ENCODE measurements around the gene FBXO17. TPM values are rescaled to one million over a fixed set of nuclear protein-coding genes. Genes with fewer than 3 reads are reported as not detected.

Gene FBXO17
- total and polyA plus RNA-seq, 8 donors: 5.8 to 13.8 (median 7.8) TPM

- no peak for FAIRE-seq
- intact Hi-C loops (cut with DNase I): no loop called here
- H3K4me1 ChIP-seq: no peaks in the 10 kb centered on the region
Measured at GRCh38 chr19:38964738-38965137, 10.8 kb downstream of the FBXO17 start.

GRCh38 chr19:38959618-38960017 is 15.9 kb downstream of the FBXO17 start:
- DNase-seq (no peak), FAIRE-seq (no peak), ATAC-seq (no peak)

More at GRCh38 chr19:38964738-38965137, 10.8 kb downstream of the FBXO17 start:
- no peaks in the 10 kb centered on the region for H3K36me3 ChIP-seq
- H3K4me3 ChIP-seq: no peak overlapping the region
- WGBS, 2 donors: 92 to 94% methylated on average over 2 of the region's 2 CpGs
- TF ChIP-seq CTCF (IDR thresholded peaks at IDR 0.05): no peak
- ATAC-seq: no peak
- H3K9me3 ChIP-seq: no peaks in the 10 kb centered on the region
- H3K27me3 ChIP-seq: no peaks in the 10 kb centered on the region
- H3K27ac ChIP-seq: no peak overlapping the region
- DNase-seq: no peak

GRCh38 chr19:38958301-38958700 is 17.2 kb downstream of the FBXO17 start:
- Histone ChIP-seq H3K9me3 (no peaks in the 10 kb centered on the region), H3K4me1 (no peaks in the 10 kb centered on the region), H3K4me3 (no peak overlapping the region), H3K36me3 (no peaks in the 10 kb centered on the region), H3K27ac (no peak overlapping the region), H3K27me3 (no peaks in the 10 kb centered on the region)
- TF ChIP-seq CTCF (IDR thresholded peaks at IDR 0.05): no peak
- intact Hi-C loops (cut with DNase I): no loop called here
- ATAC-seq: no peak
- WGBS, 2 donors: 87 to 97% methylated on average over 2 of the region's 2 CpGs
- DNase-seq: no peak
- no peak for FAIRE-seq

More at GRCh38 chr19:38959618-38960017, 15.9 kb downstream of the FBXO17 start:
- no peak overlapping the region for H3K4me3 ChIP-seq
- no peaks in the 10 kb centered on the region for H3K4me1 ChIP-seq
- intact Hi-C loops (cut with DNase I): no loop called here
- H3K36me3 ChIP-seq: no peaks in the 10 kb centered on the region
- H3K9me3 ChIP-seq: no peaks in the 10 kb centered on the region
- H3K27ac ChIP-seq: no peak overlapping the region
- H3K27me3 ChIP-seq: no peaks in the 10 kb centered on the region
- TF ChIP-seq CTCF (IDR thresholded peaks at IDR 0.05): no peak
- WGBS, 2 donors: 76 to 82% methylated on average over 5 of the region's 5 CpGs

DNA sequence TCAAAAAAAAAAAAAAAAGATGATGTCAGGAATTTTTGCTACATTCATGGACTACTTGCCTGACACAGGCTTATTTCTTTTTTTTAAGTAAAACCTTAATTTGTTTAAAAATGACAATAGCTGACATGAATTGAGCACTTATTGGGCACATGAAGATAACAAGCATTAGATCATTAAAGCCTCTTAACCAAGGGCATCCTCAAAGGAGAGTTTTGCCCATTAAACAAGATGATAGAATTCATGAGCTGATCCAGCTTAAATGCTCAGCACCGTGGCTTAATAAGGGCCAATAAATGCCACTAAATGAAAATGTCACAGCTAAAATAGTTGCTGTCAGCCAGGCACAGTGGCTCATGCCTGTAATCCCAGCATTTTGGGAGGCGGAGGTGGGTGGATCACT is 19.3 kb downstream of the FBXO17 start:
- Histone ChIP-seq H3K4me3 (no peak overlapping the region), H3K36me3 (no peaks in the 10 kb centered on the region), H3K9me3 (no peaks in the 10 kb centered on the region), H3K27me3 (no peaks in the 10 kb centered on the region), H3K4me1 (peaks cover 0 to 4% (median 0%) of the 10 kb centered on the region in 3 donors), H3K27ac (no peak overlapping the region)
- FAIRE-seq (no peak), DNase-seq (no peak), ATAC-seq (no peak)
- intact Hi-C loops (cut with DNase I): no loop called here
- no peak for TF ChIP-seq CTCF (IDR thresholded peaks at IDR 0.05)
- 85 to 89% methylated on average over 2 of the region's 2 CpGs for WGBS, 2 donors

DNA sequence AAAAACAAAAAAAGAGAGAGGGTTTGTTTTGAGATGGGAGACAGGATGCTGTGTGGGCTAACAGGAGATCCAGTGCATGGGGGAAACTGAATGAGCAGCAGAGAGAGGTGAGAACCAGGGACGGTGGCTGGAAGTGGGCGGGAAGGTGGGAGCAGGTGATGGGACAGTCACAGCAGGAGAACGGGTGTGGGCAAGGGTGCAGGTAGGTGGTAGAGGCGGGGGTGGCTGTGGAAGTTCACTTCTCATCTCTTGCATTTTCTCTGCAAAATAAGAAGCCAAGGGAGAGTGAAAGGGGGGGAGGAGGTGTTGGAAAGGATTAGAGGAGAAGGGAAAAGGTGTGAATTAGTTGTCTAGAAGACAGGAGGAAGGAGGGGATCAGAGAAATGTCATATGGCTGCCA is 21.9 kb downstream of the FBXO17 start:
- FAIRE-seq: no peak
- ATAC-seq: no peak
- H3K36me3 ChIP-seq: no peaks in the 10 kb centered on the region
- H3K27ac ChIP-seq: peak overlapping the region in 1 of 4 donors; percentile 42
- H3K9me3 ChIP-seq: no peaks in the 10 kb centered on the region
- H3K4me3 ChIP-seq: no peak overlapping the region
- no peak for DNase-seq
- H3K4me1 ChIP-seq: peaks cover 0 to 11% (median 0%) of the 10 kb centered on the region in 3 donors
- TF ChIP-seq CTCF (IDR thresholded peaks at IDR 0.05): no peak
- intact Hi-C loops (cut with DNase I): no loop called here
- 73 to 81% methylated on average over 4 of the region's 4 CpGs for WGBS, 2 donors
- H3K27me3 ChIP-seq: no peaks in the 10 kb centered on the region

All from pancreas (tissue), 10 donors.